ENCODE results near the gene C19orf44.
"Not testable (repeated sequence)": the region's sequence is repeated elsewhere in the genome, so short reads cannot be mapped to it uniquely, and the experiment has no call there.

Gene C19orf44

DNA sequence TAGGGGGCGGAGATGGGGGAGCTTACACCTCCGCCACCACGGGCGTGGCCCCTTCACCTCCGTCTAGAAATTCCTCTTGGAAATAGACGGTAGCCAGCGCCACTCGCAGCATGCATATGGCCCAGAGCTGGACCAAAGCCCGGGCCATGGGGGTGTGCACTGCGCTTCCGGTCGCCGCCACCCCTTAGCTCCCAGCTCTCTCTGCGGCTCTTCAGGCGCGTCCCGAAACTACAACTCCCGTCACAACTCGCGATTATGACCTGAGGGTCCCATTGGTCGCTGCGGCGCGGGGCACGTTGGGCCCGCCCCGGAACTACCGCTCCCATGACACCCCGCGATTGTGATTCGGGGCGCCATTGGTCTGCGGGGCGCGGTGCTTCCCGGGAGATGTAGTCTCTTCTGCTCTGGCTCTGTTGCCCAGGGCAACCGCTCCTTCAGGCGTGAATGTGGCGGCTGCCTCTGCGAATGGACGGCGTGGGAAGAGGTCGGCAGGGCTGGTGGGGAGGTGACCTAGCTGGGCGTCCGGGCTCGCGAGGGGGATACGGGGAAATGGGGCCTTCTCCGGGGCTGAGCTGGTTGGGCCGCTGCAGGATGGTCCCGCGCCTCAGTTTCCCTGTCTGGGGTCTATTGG is at the start of gene C19orf44, which contains the start of gene CALR3:
Gene C19orf44, plus strand, starts transcription at position 413 of the 631 bp plus-strand sequence. CDS start 4,399 bp downstream, outside the sequence.
Gene CALR3, minus strand, starts transcription at position 186 of the 631 bp plus-strand sequence. Its CDS starts 38 bp downstream, at position 148.
- peak; percentile 99 for DNase-seq (ENCODE audit: low spot score)

DNA sequence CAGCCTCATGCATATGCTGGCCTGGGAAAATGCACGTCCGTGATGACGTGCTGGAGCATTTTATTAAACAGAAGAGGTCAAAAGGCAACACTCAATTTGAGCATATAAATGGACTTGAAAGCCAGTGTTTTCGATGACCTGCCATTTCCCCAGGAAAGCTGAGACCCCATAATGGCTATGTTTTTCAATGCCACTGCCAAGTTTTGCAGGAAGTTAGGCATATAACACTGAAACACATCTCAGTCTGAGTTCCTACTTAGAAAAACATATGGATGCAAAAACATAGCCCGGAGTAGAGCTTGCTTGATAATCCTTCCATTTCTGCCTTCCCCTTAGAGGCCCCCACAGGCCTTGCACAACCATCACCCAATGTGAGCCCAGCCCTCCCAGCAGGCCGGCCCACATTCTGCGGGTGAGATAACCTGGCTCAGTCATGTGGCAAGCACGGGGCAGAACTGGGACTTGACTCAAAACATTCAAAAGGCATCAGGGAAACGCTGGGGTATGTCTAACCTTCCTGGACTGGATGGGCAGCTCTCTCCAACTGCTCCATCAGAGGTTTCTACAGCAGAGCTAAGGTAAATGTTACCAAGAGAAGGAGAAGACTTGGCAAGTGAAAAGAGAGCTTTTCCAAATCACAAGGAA is 49.3 kb upstream of the C19orf44 start:
- peak; percentile 87 for DNase-seq (ENCODE audit: low spot score)

DNA sequence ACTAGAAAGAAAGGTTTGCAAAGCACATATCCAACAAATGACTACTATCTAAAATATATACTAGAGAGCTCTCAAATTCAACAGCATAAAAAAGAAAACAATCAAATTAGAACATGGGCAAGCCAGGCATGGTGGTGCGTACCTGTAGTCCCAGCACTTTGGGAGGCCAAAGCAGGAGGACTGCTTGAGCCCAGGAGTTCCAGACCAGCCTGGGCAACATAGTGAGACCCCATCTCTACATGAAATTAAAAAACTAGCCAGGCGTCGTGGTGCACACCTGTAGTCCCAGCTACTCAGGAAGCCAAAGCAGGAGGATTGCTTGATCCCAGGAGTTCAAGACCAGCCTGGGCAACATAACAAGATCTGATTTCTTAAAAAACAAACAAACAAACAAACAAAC is 47.3 kb upstream of the C19orf44 start:
- DNase-seq (ENCODE audit: low spot score) = not testable (repeated sequence)

DNA sequence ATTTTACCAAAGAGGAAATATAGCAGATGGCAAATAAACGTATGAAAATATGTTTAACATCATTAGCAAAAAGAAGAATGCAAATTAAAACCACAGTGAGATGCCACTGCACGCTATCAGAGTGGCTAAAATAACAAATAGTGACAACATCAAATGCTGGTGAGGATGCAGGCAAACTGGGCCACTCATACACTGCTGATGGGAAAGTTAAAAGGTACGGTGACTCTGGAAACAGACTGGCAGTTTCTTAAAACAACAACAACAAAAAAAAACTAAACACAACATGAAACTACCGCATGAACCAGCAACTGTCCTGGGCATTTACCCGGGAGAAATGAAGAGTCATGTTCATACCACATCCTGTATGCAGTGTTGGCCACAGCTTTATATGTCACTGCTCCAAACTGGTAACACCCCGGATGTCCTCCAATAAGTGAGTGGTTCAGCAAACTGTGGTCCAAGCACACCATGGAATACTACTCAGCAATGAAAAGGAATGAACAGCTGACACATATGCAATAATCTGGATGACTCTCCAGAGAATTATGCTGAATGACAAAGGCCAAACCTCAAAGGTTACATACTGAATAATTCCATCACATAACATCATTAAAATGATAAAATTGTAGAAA is 46.7 kb upstream of the C19orf44 start:
- peak; percentile 49 for DNase-seq (ENCODE audit: low spot score)

DNA sequence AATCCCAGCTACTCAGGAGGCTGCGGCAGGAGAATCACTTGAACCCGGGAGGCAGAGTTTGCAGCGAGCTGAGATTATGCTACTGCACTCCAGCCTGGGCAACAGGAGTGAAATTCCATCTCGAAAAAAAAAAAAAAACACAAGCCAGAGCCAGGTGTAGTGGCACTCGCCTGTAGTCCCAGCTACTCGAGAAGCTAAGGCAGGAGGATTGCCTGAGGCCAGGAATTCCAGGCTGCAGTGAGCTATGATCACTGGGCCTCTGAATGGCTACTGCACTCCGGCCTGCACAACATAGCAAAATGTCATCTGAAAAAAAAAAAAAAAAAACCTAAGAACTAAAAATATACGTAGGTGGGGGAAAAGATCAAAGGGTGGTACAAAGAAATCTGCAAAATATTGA is 43.9 kb upstream of the C19orf44 start:
- DNase-seq (ENCODE audit: low spot score) = no peak

DNA sequence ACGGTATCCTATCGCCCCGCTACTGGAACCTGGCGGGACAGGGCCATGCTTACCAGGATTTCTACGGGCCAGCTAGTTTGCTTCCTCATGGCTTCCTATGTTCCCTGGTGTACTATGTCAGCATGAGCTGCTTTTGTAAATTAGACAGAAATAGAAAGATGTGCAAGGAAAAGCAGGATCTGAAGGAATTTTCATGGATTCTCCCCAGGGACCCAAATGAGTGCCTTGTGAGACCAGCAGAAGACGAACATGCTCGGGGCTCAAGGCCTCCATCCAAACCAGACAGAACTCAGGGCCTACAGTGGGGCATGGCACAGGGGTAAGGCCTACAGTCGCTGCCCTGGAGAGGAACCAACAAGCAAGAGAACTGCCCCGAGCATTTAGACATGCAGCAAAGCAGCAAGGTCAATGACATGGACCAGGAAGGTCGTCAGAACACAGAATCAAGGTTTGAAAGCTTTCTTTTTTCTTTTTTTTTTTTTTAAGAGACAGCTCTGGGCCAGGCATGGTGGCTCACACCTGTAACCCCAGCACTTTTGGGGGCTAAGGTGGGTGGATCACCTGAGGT is 41.8 kb upstream of the C19orf44 start:
- no peak for DNase-seq (ENCODE audit: low spot score)

DNA sequence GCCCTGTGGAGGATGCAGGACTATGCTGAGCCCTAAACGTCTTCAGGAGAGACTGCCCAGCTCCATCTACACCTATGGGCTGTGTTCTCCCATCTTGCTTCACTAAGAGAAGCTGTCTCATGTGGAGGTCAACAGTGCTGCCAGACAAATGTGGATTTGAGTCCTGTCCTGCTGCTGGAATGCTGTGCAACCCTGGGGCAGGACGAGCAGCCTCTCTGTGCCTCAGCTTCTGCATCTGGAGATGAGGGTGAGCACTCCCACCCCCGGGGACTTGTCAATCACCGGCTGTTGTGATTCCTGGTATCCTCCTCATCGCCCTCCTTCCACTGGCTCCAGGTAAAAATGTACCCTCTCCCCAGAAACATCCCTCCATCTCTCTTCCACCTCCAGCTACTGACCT is 40.7 kb upstream of the C19orf44 start:
- DNase-seq (ENCODE audit: low spot score) = no peak

DNA sequence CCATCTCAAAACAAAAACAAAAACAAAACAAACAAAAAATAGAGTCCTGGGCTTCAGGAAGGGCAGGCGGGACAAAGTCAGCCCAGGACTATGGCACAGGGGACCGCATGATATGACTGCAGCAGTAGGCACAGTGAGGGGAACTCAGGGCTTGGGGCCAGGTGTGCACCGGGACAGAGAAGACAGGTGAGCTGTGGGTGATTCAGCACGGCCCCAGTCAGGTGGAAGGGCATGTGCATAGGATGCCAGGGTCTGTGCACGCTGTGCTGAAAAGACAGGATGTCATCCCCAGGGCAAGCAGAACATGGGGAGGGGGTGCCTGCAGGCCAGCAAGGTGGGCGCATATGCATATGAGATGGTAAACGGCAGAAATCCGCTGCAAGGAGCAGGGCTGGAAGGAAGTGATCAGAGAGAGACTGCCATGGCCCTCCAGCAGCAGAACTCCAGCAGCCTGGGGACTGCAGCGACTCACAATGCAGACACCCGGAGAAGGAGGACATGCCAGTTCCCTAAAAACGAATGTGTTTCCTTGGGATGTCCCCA is 39.5 kb upstream of the C19orf44 start:
- DNase-seq (ENCODE audit: low spot score) = peak; percentile 52

DNA sequence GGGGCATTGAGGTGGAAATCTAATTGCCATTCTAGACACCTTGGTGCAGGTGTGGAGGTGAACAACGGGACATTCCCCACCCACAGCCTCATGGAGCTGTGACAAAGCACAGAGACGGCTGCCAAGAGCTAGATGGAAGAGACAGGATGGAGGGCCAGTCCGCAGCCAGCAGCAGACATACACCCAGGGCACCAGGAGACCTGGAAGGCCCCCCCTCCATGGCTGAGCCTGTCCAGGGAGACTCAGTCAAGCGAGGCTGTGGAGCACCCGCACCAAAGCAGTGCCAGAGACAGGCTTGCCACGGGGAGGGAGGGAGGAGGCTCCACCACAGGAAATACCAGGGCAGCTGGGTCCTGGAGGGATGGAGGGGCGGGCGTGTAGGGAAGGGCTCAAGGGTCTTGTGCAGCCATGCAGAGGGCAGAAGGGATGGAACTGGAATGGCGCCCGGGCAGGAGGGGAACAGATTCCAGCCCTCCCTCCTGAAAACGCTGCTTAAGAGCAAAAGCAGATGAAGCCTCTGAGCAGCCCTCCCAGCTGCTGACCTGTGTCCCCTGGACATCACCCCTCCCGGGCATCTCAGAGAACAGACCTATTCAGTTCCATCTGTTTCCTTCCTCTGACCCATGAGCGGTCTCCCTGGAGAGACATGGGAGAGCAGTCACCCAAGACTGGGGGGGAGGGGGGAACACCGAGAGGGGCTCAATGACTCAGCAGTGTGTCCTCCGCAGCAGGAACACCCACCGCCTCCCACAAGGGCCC is 38.8 kb upstream of the C19orf44 start:
- peak; percentile 93 for DNase-seq (ENCODE audit: low spot score)

DNA sequence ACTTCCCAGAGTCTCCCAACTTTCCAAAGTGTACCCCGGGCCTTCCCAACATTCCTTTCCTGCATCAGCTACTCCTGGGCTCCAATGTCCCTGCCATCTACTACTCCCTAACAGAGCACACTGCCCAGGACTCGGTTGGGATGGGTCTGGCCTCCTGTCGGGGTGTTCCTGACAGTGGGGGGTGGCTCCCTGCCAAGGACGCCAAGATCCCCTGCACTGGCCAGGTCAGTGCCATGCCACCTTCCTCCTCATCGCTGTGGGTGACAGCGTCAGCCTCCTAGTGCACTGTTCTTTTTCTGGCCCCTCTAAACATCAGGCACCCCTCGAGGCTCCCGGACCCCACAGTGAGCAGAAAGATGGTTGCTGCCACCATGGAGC is 38.3 kb upstream of the C19orf44 start:
- DNase-seq (ENCODE audit: low spot score) = no peak

DNA sequence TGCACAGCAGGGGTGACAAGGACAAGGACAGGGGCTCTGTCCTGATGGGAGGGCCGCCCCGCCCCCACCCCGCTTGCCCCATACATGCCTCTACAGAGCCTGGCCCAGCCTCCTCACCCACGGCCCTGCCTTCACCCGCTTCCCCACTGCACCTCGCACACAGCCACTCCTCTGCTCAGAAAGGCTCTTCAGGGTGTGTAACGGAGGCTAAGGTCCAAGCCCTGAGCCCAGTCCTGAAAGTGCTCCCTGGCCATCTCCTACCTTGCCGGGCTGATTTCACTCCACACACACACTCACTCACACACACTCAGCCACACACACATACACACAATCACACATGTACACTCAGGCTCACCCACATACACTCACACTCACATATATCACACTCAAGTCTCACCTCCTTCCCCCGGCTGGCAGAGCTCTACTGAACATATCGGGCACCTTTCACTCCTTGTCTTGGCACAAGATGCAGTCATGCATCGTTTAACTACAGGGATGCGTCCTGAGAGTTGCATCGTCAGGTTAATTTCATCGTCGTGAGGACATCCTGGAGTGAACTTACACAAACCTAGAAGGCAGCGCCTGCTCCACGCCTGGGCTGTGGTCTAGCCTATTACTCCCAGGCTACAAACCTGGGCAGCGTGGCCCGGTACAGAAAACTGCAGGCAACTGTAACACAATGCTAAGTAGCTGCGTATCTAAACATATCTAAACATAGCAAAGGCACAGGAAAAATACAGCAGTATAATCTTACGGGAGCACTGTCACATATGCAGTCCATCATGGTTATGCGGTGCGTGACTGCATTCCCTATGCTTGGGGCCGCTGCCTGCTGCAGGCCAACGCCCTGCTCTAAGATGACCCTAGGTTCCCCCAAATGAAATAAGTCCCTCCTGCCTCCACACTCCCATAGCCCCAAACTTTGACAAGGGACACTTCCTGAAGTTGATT is 37.5 kb upstream of the C19orf44 start:
- DNase-seq (ENCODE audit: low spot score) = peak; percentile 72

DNA sequence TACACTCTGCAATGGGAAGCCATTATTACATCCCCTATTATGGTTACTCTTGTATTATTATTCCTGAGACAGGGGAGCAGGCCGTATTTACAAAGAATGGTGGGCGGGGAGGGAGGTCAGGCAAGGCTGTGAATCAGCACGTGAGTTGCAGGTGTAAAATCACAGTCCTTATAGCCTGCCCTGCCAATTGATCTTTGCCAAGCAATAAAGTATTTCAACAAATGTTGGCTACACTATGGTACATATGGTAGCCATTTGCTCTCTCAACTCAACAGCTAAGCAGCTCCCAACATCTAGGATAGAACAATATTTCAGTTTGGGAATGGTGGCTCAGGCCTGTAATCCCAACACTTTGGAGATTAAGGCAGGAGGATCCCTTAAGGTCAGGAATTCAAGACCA is 36.5 kb upstream of the C19orf44 start:
- no peak for DNase-seq (ENCODE audit: low spot score)

DNA sequence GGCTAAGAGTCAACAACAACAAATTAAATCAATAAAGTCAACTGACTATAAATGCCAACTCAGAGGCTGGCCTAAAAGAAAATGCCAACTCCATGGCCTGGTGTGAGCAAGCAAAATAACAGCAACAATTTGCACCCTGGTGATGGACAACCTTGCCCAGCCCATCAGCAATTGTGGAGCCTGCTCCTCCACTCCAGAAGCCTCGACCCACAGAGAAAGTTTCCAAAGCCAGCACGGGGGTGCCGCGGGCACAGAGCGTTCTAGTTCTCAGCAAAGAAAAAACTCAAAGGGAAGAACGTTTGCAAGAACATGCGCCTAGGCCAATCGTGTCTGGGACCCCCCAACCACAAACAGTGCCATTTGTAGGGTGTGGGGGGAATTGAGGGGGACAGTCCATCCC is 35.7 kb upstream of the C19orf44 start:
- DNase-seq (ENCODE audit: low spot score) = no peak

DNA sequence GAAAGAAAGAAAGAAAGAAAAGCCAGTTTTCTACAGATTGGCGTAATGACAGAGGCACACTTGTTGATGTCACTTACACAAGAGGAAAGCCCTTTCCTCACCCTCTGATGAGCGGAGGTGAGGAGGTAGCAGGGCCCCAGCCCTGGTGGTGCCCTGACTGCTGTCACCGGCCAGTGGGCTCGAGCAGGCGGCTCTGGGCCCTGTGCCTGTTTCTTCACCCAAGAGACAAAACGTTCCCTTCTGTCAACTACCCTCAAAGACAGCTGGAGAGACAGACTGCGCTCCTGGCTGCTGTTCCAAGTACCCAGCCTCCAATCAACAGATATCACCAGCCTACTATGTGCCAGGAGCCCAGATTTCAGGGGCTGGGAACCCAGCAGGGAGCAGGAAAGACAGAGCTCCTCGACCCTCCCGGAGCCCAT is 34.6 kb upstream of the C19orf44 start:
- no peak for DNase-seq (ENCODE audit: low spot score)

DNA sequence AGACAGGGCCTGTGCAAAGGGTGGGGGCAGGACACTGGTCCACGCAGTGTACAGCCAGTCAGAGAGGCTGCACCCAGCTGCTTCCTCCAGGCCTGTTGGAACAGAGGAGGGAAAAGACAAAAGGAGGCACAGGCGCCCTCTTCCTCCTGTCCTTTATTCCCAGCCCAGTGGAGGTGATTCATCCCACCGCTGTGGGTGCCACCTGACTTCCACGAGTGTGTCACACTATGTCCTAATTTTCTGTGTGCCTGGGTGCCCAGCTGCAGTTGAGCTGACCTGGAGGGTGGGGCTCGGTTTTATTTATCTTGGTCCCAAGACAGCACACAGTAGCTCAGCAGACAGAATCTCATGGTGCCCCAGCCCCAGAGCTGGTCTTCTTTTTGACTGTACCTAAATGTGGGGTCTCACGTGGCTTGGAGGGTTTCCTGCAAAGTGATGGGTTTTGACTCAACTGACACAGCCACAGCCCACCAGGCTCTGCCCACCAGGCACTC is 33.4 kb upstream of the C19orf44 start:
- peak; percentile 79 for DNase-seq (ENCODE audit: low spot score)

DNA sequence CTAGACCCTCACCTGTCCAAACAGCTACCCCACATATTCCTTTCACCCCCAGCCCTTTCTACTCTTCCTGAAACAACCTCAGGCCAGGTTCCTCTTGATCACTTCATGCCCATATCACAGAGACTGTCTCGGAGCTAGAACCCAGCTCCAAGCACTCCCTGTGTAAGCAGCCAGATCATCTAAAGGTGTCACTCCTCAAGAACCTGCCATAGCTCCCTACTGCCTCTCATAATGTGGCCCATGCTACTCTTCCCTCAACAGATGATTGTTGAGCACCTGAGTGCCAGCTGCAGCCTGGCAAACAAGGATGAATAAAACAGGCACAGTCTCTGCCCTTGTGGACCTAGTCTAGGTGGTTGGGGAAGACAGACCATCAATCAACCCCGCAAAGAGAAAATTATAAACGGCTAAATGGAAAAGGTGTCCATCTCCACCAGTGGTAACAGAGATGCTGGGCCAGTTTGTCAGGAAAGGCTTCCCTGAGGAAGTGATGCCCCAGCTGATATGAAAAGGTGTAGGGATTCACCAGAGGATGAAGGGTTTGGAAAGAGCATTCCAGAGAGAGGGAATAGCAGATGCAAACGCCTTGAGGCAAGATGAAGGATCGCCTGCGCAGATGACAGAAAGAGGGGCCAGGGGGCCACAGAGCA is 32.7 kb upstream of the C19orf44 start:
- DNase-seq (ENCODE audit: low spot score) = no peak

DNA sequence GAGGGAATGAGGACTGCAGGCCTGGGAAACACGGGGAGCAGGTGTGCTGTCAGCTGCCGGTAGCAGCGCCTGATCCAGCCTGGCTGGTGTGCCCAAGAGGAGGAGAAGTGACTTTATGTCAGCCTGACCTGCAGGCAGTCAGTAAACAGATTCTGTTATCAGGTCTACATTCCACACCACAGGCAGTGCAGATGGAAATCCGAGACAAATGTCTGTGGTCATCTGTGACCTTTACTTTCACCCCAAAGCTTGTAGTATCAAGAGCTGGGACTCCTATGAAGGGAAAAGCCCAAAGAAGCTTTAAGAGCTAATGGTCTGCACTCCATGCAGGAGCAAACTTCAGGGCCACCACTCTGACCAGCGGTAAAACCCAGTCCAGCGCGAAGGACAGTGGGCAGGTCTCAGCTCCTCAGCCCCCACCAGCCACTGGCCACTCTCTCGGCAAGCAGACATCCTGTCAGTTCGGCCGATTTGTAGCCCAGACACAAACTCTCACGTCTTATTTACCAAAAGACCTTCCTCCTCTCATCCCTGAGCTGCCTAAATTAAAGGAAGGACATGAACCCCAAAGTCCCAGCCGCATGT is 32.1 kb upstream of the C19orf44 start:
- DNase-seq (ENCODE audit: low spot score) = no peak

DNA sequence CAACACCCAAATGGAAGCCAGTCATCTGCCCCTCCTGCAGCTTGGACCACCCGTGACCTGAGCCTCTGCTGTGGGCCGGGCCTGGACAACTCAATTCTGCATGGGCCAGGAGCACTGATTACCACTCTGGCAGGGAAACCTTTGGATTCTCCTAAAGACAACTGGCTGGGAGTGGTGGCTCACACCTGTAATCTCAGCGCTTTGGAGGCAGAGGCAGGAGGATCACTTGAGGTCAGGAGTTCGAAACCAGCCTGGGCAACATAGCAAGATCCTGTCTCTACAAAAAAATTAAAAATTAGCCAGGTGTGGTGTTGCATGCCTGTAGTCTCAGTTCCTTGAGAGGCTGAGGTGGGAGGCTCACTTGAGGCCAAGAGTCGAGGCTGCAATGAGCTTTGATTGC is 31.0 kb upstream of the C19orf44 start:
- DNase-seq (ENCODE audit: low spot score) = no peak

DNA sequence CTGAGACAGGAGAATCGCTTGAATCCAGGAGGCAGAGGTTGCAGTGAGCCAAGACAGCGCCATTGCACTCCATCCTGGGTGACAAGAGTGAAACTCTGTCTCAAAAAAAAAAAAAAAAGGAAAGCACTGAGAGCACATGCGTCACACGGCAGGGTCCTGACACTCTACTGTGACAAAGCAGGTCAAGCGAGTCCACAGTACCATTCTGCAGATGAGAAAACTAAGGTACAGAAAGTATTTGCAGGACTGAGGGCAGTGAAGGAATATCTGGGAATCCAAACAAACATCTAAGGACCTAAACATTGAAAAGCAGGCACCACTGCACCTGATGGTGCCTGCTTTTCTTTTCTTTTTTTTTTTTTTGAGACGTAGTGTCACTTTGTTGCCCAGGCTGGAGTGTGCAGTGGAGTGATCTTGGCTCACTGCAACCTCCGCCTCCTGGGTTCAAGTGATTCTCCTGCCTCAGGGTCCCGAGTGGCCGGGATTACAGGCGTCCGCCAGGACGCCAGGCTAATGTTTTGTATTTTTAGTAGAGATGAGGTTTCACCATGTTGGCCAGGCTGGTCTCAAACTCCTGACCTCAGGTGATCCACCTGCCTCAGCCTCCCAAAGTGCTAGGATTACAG is 29.3 kb upstream of the C19orf44 start:
- DNase-seq (ENCODE audit: low spot score) = not testable (repeated sequence)
